HG03432 (cell line): ENCODE data around the gene ATAT1.

Experiments used
- ATAC-seq: cut with Tn5 transposase; IDR thresholded peaks from one replicate; pipeline ENCODE4 v1.9.1; 2021; ENCODE audit warnings: mild to moderate bottlenecking, moderate library complexity; ENCODE audit not compliant: unreplicated experiment

The ATAT1 gene

GRCh38 chr6:30683183-30683979, 56.7 kb downstream of the ATAT1 start:
- ATAC-seq, result no peak

GRCh38 chr6:30683980-30684338, 57.3 kb downstream of the ATAT1 start:
- ATAC-seq, result no peak

GRCh38 chr6:30684386-30685156, 57.9 kb downstream of the ATAT1 start:
- ATAC-seq, result no peak

- ATAC-seq, result no peak
Measured at GRCh38 chr6:30685157-30686008, 58.7 kb downstream of the ATAT1 start.

- ATAC-seq, result peak; percentile 9
Measured at GRCh38 chr6:30686009-30686907, 59.6 kb downstream of the ATAT1 start, which contains the start of gene PPP1R18. Gene PPP1R18 (minus strand): TSS chr6:30686645. CDS start chr6:30686018, 627 bp downstream.

GRCh38 chr6:30686908-30687658, 60.4 kb downstream of the ATAT1 start:
- peak; percentile 50 for ATAC-seq

- ATAC-seq, result no peak
Measured at GRCh38 chr6:30687659-30688431, 61.2 kb downstream of the ATAT1 start.

- no peak for ATAC-seq
Measured at GRCh38 chr6:30688569-30688968, 61.9 kb downstream of the ATAT1 start.

- no peak for ATAC-seq
Measured at GRCh38 chr6:30689022-30689865, 62.6 kb downstream of the ATAT1 start.

- no peak for ATAC-seq
Measured at GRCh38 chr6:30689985-30690384, 63.3 kb downstream of the ATAT1 start.

- ATAC-seq, result peak; percentile 33
Measured at GRCh38 chr6:30690403-30691207, 63.9 kb downstream of the ATAT1 start, which contains the start of gene NRM. Gene NRM (minus strand): TSS chr6:30690984. CDS start chr6:30690974, 10 bp downstream.

GRCh38 chr6:30691208-30691847, 64.7 kb downstream of the ATAT1 start:
- ATAC-seq, result no peak
